ENCODE data around the gene XRCC6. TPM values are rescaled to one million over a fixed set of nuclear protein-coding genes. Genes with fewer than 3 reads are reported as not detected.

Gene XRCC6
- total and polyA plus RNA-seq, 12 donors = 122 to 498 (median 240) TPM

DNA sequence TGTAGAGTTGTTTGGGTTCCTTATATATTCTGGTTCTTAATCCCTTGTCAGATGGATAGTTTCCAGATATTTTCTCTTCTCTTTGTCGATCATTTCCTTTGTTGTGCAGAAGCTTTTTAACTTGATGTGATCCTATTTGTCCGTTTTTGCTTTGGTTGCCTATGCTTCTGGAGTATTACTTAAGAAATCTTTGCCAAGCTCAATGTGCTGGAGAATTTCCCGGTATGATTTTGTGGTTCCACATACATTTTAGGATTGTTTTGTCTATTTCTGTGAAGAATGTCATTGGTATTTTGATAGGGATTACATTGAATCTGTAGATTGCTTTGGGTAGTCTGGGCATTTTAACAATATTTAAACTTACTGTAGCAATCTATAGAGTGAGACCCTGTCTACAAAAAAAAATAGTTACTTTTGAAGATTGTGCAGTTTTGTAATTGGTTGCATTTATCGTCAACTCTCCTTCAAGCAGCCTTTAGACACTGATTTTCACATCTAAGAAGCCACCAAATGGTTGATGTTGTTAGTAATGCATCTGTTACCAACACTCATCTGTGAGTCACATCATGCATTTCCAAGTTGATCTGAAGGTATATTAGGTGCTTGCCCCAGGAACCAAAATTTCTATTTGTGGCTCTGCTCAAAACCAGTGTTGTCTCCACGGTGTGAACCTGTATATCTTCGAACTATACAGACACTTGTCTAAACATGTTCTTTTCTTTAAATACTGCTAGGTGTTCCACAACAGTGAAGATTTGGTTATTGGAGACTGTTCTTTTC, 21.4 kb downstream of the XRCC6 start:
- H3K27me3 ChIP-seq = no peaks in the 10 kb centered on the region
- H3K4me1 ChIP-seq (replicated peaks in 1 of 2) = peaks cover 0 to 7% of the 10 kb centered on the region in 2 donors
- DNase-seq = no peak
- H3K36me3 ChIP-seq (replicated peaks in 1 of 2) = peaks cover 0 to 87% of the 10 kb centered on the region in 2 donors
- no peaks in the 10 kb centered on the region for H3K9me3 ChIP-seq (replicated peaks in 1 of 3)
- WGBS, 4 donors = 85 to 97% (median 94%) methylated on average over 6 of the region's 6 CpGs
- H3K4me3 ChIP-seq = no peak overlapping the region
- intact Hi-C loops (cut with DNase I) = no loop called here
- TF ChIP-seq CTCF (IDR thresholded peaks at IDR 0.05) (no peak), POLR2A (IDR thresholded peaks at IDR 0.05) (no peak)
- H3K27ac ChIP-seq = no peak overlapping the region

- Histone ChIP-seq H3K27me3 (no peaks in the 10 kb centered on the region), H3K4me3 (no peak overlapping the region), H3K27ac (no peak overlapping the region), H3K36me3 (replicated peaks in 1 of 2) (peaks cover 0 to 87% of the 10 kb centered on the region in 2 donors), H3K4me1 (replicated peaks in 1 of 2) (peaks cover 0 to 7% of the 10 kb centered on the region in 2 donors), H3K9me3 (replicated peaks in 1 of 3) (no peaks in the 10 kb centered on the region)
- intact Hi-C loops (cut with DNase I) = no loop called here
- TF ChIP-seq POLR2A (IDR thresholded peaks at IDR 0.05) = no peak
- no peak for TF ChIP-seq CTCF (IDR thresholded peaks at IDR 0.05)
- WGBS, 4 donors = 75 to 93% (median 84%) methylated on average over 2 to 3 of the region's 3 CpGs
- no peak for DNase-seq
Observed at GRCh38 chr22:41647771-41648170, 26.7 kb downstream of the XRCC6 start.

DNA sequence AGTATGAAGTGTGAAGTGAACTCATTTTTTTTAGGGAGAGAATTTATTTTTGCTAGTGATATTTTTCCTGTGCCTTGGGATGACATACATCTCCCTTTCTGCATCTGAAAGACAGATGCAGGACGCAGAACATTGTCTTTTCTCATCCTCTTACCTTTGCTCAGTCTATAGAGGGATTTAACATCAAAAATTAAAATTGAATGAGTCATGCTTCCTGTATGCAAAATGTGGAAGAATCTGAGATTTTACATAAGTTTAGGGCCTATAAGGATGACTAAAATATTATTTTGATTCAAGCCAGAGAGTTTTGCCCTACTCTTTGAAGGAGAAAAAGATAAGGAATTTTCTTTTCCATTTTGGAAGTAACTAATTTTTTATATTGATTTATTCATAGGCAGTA, 27.3 kb downstream of the XRCC6 start:
- TF ChIP-seq CTCF (IDR thresholded peaks at IDR 0.05) (no peak), POLR2A (IDR thresholded peaks at IDR 0.05) (no peak)
- Histone ChIP-seq H3K4me3 (no peak overlapping the region), H3K27ac (peak overlapping the region in 1 of 5 donors; percentile 7), H3K27me3 (no peaks in the 10 kb centered on the region), H3K36me3 (replicated peaks in 1 of 2) (peaks cover 0 to 87% of the 10 kb centered on the region in 2 donors), H3K9me3 (replicated peaks in 1 of 3) (no peaks in the 10 kb centered on the region), H3K4me1 (replicated peaks in 1 of 2) (peaks cover 0 to 7% of the 10 kb centered on the region in 2 donors)
- DNase-seq = no peak
- intact Hi-C loops (cut with DNase I) = no loop called here
- 91 to 98% (median 93%) methylated on average over 1 of the region's 1 CpG for WGBS, 4 donors

DNA sequence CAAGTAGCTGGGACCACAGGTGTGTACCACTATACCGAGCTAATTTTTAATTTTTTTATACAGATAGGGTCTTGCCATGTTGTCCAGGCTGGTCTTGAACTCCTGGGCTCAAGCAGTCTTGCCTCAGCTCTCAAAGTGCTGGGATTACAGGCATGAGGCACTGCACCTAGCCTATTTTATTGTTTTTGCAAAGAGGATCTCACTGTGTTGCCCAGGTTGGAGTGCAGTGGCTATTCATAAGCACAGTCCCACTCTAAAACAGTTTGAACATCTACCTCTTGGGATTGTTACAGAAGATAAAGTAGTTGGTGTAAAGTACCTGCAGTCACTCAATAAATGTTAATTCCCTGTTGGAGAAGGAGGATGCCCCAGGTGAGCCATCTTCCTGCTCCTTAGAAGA, 29.1 kb downstream of the XRCC6 start:
- Histone ChIP-seq H3K9me3 (replicated peaks in 1 of 3) (no peaks in the 10 kb centered on the region), H3K27me3 (no peaks in the 10 kb centered on the region), H3K36me3 (replicated peaks in 1 of 2) (peaks cover 0 to 94% of the 10 kb centered on the region in 2 donors), H3K4me3 (no peak overlapping the region), H3K27ac (no peak overlapping the region), H3K4me1 (replicated peaks in 1 of 2) (peaks cover 0 to under 1% of the 10 kb centered on the region in 2 donors)
- TF ChIP-seq POLR2A (IDR thresholded peaks at IDR 0.05) = no peak
- intact Hi-C loops (cut with DNase I) = no loop called here
- peak in 1 of 7 donors; percentile 13 for DNase-seq
- 87 to 100% (median 95%) methylated on average over 1 of the region's 1 CpG for WGBS, 4 donors

- TF ChIP-seq POLR2A (IDR thresholded peaks at IDR 0.05) = no peak
- no peak for TF ChIP-seq CTCF (IDR thresholded peaks at IDR 0.05)
- H3K27me3 ChIP-seq = no peaks in the 10 kb centered on the region
- peak in 1 of 7 donors; percentile 45 for DNase-seq
- H3K4me3 ChIP-seq = no peak overlapping the region
- intact Hi-C loops (cut with DNase I) = no loop called here
- H3K9me3 ChIP-seq (replicated peaks in 1 of 3) = no peaks in the 10 kb centered on the region
- H3K36me3 ChIP-seq (replicated peaks in 1 of 2) = peaks cover 0 to 94% of the 10 kb centered on the region in 2 donors
- no peaks in the 10 kb centered on the region for H3K4me1 ChIP-seq (replicated peaks in 1 of 2)
- no peak overlapping the region for H3K27ac ChIP-seq
- 90 to 96% (median 93%) methylated on average over 11 of the region's 11 CpGs for WGBS, 4 donors
Observed at GRCh38 chr22:41650821-41651220, 29.7 kb downstream of the XRCC6 start.

Data from adrenal gland (tissue), 12 donors.